ENCODE data around the gene RAP2C. TPM values are rescaled to one million over a fixed set of nuclear protein-coding genes. Genes with fewer than 3 reads are reported as not detected.

The RAP2C gene
- total RNA-seq, 1 donor: 24.4 TPM

DNA sequence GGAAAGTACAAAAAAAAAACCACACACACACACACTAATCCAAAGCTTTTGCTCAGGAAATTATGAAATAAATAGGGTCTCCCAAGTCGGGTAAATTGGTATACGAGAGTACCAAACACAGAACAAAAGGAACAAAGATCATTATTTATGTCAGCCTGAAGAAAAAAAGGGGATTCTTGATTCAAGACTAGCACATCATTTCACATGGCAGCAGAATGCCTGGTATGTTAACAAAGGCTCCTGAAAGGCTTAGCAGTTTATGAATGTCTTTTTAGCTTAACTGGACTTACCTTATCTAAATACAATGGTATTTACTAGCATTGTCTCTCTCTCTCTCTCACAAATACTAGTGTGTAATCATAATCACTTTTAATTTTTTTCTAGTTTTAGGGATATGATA is 11.3 kb downstream of the RAP2C start:
- no peak for TF ChIP-seq CTCF (IDR thresholded peaks at IDR 0.05; ENCODE audit: insufficient read depth, low read length)
- H3K4me3 ChIP-seq (ENCODE audit: low read depth, low read length): no peak overlapping the region
- DNase-seq (ENCODE audit: low read depth): peak; percentile 12

DNA sequence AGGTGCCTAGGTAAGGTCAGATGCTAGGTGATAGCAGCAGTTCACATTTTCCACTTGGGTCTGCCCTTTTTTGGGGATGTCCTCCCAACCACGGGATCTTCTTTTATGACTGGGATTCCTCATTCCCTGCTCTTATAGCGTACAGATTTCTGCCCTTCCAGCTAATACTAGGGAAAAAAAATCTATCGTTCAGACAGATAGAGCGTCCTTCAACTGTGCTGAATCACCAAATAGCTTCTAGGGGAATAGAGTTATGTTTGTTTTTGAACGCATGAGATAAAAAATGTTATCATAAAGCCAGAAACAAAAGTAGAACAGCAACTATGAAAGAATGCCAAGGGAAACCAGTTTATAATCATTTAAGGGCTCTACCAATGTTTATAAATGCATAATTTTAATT is 13.0 kb downstream of the RAP2C start:
- no peak overlapping the region for H3K4me3 ChIP-seq (ENCODE audit: low read depth, low read length)
- peak; percentile 11 for DNase-seq (ENCODE audit: low read depth)
- TF ChIP-seq CTCF (IDR thresholded peaks at IDR 0.05; ENCODE audit: insufficient read depth, low read length): no peak

DNA sequence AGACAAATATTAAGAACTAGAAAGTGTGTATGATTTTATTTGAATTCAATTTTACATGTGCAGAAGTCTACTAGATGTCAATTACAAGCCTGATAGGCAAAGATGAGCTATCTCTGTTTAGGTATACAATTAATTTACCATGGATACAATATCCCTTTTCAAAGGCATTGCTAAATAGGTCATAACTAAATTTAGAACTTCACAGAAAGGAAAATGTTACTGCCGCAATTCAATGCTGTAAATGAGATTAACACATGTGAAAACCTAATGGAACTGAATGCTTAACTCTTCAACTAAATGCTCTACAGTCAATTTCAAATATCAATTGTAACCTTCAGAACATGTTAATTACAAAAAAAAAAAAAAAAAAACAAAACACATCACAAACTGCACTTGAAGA is 14.6 kb downstream of the RAP2C start:
- DNase-seq (ENCODE audit: low read depth): no peak
- no peak overlapping the region for H3K4me3 ChIP-seq (ENCODE audit: low read depth, low read length)
- TF ChIP-seq CTCF (IDR thresholded peaks at IDR 0.05; ENCODE audit: insufficient read depth, low read length): no peak

- TF ChIP-seq CTCF (IDR thresholded peaks at IDR 0.05; ENCODE audit: insufficient read depth, low read length): no peak
- no peak overlapping the region for H3K4me3 ChIP-seq (ENCODE audit: low read depth, low read length)
- DNase-seq (ENCODE audit: low read depth): no peak
Measured at GRCh38 chrX:132200976-132201375, 18.3 kb downstream of the RAP2C start.

GRCh38 chrX:132199941-132200340 is 19.3 kb downstream of the RAP2C start:
- no peak overlapping the region for H3K4me3 ChIP-seq (ENCODE audit: low read depth, low read length)
- TF ChIP-seq CTCF (IDR thresholded peaks at IDR 0.05; ENCODE audit: insufficient read depth, low read length): no peak
- DNase-seq (ENCODE audit: low read depth): no peak

- DNase-seq (ENCODE audit: low read depth): no peak
- TF ChIP-seq CTCF (IDR thresholded peaks at IDR 0.05; ENCODE audit: insufficient read depth, low read length): no peak
- no peak overlapping the region for H3K4me3 ChIP-seq (ENCODE audit: low read depth, low read length)
Measured at GRCh38 chrX:132193872-132194574, 25.2 kb downstream of the RAP2C start.

GRCh38 chrX:132191938-132192337 is 27.3 kb downstream of the RAP2C start:
- no peak for TF ChIP-seq CTCF (IDR thresholded peaks at IDR 0.05; ENCODE audit: insufficient read depth, low read length)
- H3K4me3 ChIP-seq (ENCODE audit: low read depth, low read length): no peak overlapping the region
- DNase-seq (ENCODE audit: low read depth): no peak

All from fibroblast of the aortic adventitia (primary cell).